MCF 10A (cell line): ENCODE results near the gene ITGA1. TPM values are rescaled to one million over a fixed set of nuclear protein-coding genes. Genes with fewer than 3 reads are reported as not detected.

ENCODE experiments used
- BruUV-seq: library from RNA; stranded (reverse); fragments of 400-500 nt; replicated peaks from 2 replicates; lab custom pipeline; 2021; lab: Mats Ljungman, UMichigan
- CTCF ChIA-PET: fragments of 300-600 bp; sonication (Branson Sonifier 250); formaldehyde crosslinking; extraction: SDS; loops from one replicate; lab custom pipeline; 2021; ENCODE audit warnings: antibody characterized with exemption, inconsistent platforms; lab: Yijun Ruan, JAX
- POLR2A ChIA-PET: fragments of 300-600, 350-650 bp; sonication (Branson Sonifier 250); formaldehyde crosslinking; extraction: SDS; loops from one replicate; lab custom pipeline; 2020; ENCODE audit warnings: antibody characterized with exemption, inconsistent platforms; lab: Yijun Ruan, JAX
- DNase-seq: peaks from one replicate; pipeline ENCODE4 v3.0.0-alpha.2; 2018; ENCODE audit not compliant: unreplicated experiment
- H3K27ac Mint-ChIP-seq: one replicate; pipeline ENCODE4 v1.8.0; 2022; ENCODE audit warnings: mild to moderate bottlenecking, low read depth, mixed read lengths; ENCODE audit not compliant: unreplicated experiment
- H3K27me3 Mint-ChIP-seq: one replicate; pipeline ENCODE4 v1.8.0; 2022; ENCODE audit warnings: mixed read lengths; ENCODE audit not compliant: insufficient read depth, unreplicated experiment
- H3K36me3 Mint-ChIP-seq: one replicate; pipeline ENCODE4 v1.8.0; 2022; ENCODE audit warnings: mild to moderate bottlenecking, moderate library complexity, mixed read lengths; ENCODE audit not compliant: insufficient read depth, unreplicated experiment
- H3K4me1 Mint-ChIP-seq: one replicate; pipeline ENCODE4 v1.8.0; 2022; ENCODE audit warnings: mixed read lengths; ENCODE audit not compliant: insufficient read depth, unreplicated experiment
- H3K4me3 Mint-ChIP-seq: one replicate; pipeline ENCODE4 v1.8.0; 2022; ENCODE audit warnings: mild to moderate bottlenecking, moderate library complexity, mixed read lengths; ENCODE audit not compliant: unreplicated experiment
- H3K9me3 Mint-ChIP-seq: one replicate; pipeline ENCODE4 v1.8.0; 2022; ENCODE audit warnings: mixed read lengths; ENCODE audit not compliant: unreplicated experiment
- intact Hi-C: fragments of 100-400 bp; cut with micrococcal nuclease; formaldehyde crosslinking; loops from 2 replicates; pipeline ENCODE4 v1.14.1; 2022
- total RNA-seq: library from RNA; stranded (reverse); gene quantifications from 2 replicates; pipeline ENCODE4 v1.2.3, GENCODE V29; 2022
- TF ChIP-seq, protein P1 (sequence below): fragments of 200-600 bp; IDR thresholded peaks from one replicate; pipeline ENCODE4 v1.8.0; 2022; ENCODE audit warnings: antibody characterized with exemption, mild to moderate bottlenecking; ENCODE audit not compliant: unreplicated experiment

Gene ITGA1
- total RNA-seq, 1 experiment from 2014 or later: 7.7 TPM

DNA sequence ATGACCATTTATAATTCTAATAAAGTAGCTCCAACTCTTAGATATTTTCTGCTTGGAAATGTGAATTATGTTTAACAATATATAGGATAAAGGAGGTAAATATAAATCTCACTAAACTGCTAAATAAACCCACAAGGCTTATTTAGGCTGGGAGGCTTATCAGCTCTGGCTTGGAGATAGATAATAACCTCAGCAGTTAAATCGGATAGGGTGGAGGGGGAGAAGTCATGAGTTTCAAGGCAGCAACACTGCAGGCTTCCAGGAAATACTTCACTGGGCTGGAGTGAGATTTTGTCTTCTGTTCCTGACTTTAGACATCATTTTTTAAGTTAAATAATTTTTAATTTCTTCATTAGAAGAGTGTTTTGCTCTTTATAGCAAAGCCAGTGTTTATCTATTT, 121.5 kb downstream of the ITGA1 start:
- no peaks in the 10 kb centered on the region for H3K27me3 Mint-ChIP-seq
- H3K9me3 Mint-ChIP-seq: no peaks in the 10 kb centered on the region
- POLR2A ChIA-PET: interaction anchor here (0.7 to 1.3 kb wide), 3 partner anchors 10 to 121 kb away, joined by 3 to 4 read pairs (median 3); partner anchors contain the start of genes ITGA1 and PELO
- TF ChIP-seq, protein P1, sequence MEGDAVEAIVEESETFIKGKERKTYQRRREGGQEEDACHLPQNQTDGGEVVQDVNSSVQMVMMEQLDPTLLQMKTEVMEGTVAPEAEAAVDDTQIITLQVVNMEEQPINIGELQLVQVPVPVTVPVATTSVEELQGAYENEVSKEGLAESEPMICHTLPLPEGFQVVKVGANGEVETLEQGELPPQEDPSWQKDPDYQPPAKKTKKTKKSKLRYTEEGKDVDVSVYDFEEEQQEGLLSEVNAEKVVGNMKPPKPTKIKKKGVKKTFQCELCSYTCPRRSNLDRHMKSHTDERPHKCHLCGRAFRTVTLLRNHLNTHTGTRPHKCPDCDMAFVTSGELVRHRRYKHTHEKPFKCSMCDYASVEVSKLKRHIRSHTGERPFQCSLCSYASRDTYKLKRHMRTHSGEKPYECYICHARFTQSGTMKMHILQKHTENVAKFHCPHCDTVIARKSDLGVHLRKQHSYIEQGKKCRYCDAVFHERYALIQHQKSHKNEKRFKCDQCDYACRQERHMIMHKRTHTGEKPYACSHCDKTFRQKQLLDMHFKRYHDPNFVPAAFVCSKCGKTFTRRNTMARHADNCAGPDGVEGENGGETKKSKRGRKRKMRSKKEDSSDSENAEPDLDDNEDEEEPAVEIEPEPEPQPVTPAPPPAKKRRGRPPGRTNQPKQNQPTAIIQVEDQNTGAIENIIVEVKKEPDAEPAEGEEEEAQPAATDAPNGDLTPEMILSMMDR: no peak
- no TSS peak for BruUV-seq
- H3K27ac Mint-ChIP-seq: no peak overlapping the region
- H3K4me1 Mint-ChIP-seq: no peaks in the 10 kb centered on the region
- H3K36me3 Mint-ChIP-seq: no peaks in the 10 kb centered on the region
- CTCF ChIA-PET: interaction anchor here (0.6 to 1.8 kb wide), 5 partner anchors 12 to 216 kb away, joined by 3 to 5 read pairs (median 3); no protein-coding TSS in a partner anchor
- no peak overlapping the region for H3K4me3 Mint-ChIP-seq
- intact Hi-C loops: no loop called here
- no peak for DNase-seq

DNA sequence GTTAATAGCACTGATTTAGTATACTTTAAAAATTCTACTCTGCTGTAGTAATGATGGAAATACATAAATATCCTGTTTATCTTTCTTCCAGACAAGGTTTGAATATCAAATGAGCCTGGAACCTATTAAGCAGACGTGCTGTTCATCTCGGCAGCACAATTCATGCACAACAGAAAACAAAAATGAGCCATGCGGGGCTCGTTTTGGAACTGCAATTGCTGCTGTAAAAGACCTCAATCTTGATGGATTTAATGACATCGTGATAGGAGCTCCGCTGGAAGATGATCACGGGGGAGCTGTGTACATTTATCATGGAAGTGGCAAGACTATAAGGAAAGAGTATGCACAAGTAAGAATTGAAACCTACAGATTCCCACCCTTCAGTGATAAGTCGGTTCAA, 122.4 kb downstream of the ITGA1 start:
- no TSS peak for BruUV-seq
- Mint-ChIP-seq H3K36me3 (no peaks in the 10 kb centered on the region), H3K27me3 (no peaks in the 10 kb centered on the region), H3K4me1 (no peaks in the 10 kb centered on the region), H3K9me3 (no peaks in the 10 kb centered on the region), H3K27ac (no peak overlapping the region), H3K4me3 (no peak overlapping the region)
- POLR2A ChIA-PET: no interaction called here
- intact Hi-C loops: no loop called here
- DNase-seq: no peak
- TF ChIP-seq, protein P1: no peak
- CTCF ChIA-PET: interaction anchor here (0.7 to 1.3 kb wide), 3 partner anchors 11 to 123 kb away, joined by 3 read pairs; partner anchors contain the start of genes ITGA1 and PELO

GRCh38 chr5:52915176-52915875, 127.6 kb downstream of the ITGA1 start:
- no peaks in the 10 kb centered on the region for H3K27me3 Mint-ChIP-seq
- ChIA-PET POLR2A (interaction anchor here (1.0 to 1.5 kb wide), 4 partner anchors 116 to 223 kb away, joined by 3 to 5 read pairs (median 4); no protein-coding TSS in a partner anchor), CTCF (interaction anchor here (0.5 to 3.3 kb wide), 51 partner anchors 9 to 1945 kb away, joined by 3 to 77 read pairs (median 4); partner anchors contain the start of genes ITGA1 and PELO)
- no peaks in the 10 kb centered on the region for H3K4me1 Mint-ChIP-seq
- peak; percentile 82 for DNase-seq
- no peaks in the 10 kb centered on the region for H3K9me3 Mint-ChIP-seq
- TF ChIP-seq, protein P1: peak; percentile 78
- intact Hi-C loops: loop anchor here (1.0 kb wide), 3 partner anchors 114 to 222 kb away; partner anchors contain the start of genes ITGA1 and PELO
- BruUV-seq: no TSS peak
- H3K27ac Mint-ChIP-seq: no peak overlapping the region
- H3K36me3 Mint-ChIP-seq: no peaks in the 10 kb centered on the region
- H3K4me3 Mint-ChIP-seq: peak overlapping the region; percentile 68

DNA sequence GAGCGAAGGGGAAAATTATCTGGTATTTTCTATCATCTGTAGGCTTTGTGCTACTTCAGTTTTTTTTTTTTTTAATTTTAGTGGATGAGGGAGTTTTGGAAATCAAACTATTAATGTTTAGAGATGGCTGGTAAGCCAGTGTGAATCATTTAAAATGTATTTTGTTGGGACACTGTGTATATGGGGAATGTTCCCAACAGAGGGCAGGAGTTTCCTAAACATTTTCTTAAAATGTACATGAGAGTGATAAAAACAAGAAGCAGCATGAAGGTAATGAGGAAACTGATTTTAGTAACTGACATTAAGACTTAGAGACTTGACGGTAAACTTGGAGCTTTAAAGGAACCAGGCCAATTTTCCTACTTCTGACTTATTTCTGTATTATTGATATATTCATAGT, 133.2 kb downstream of the ITGA1 start:
- Mint-ChIP-seq H3K4me3 (no peak overlapping the region), H3K9me3 (no peaks in the 10 kb centered on the region), H3K4me1 (peaks cover 10% of the 10 kb centered on the region), H3K36me3 (peaks cover 6% of the 10 kb centered on the region), H3K27ac (no peak overlapping the region), H3K27me3 (no peaks in the 10 kb centered on the region)
- no TSS peak for BruUV-seq
- TF ChIP-seq, protein P1: no peak
- ChIA-PET POLR2A (interaction anchor here (2.8 kb wide), 1 partner anchor 121 kb away, joined by 17 read pairs; no protein-coding TSS in a partner anchor), CTCF (interaction anchor here (0.5 to 2.4 kb wide), 5 partner anchors 11 to 513 kb away, joined by 3 to 11 read pairs (median 3); no protein-coding TSS in a partner anchor)
- intact Hi-C loops: no loop called here
- DNase-seq: peak; percentile 27
